K562 (cell line): Measurements from ENCODE around the gene UBE2K. TPM values are rescaled to one million over a fixed set of nuclear protein-coding genes. Genes with fewer than 3 reads are reported as not detected.
"Not testable (repeated sequence)": the region's sequence is repeated elsewhere in the genome, so short reads cannot be mapped to it uniquely, and the experiment has no call there.

ENCODE experiments used
- ATAC-seq: fragments of 200-7000 bp; cut with Tn5 transposase; 3 replicates; pipeline ENCODE4 v1.9.1; 2020; ENCODE audit warnings: moderate library complexity
- BruUV-seq: library from RNA; stranded (reverse); fragments of 400-500 nt; replicated peaks from 2 replicates; lab custom pipeline; 2021; lab: Mats Ljungman, UMichigan
- CTCF ChIA-PET: fragments of 300-600 bp; formaldehyde crosslinking; extraction: SDS; loops from one replicate; lab custom pipeline; 2021; ENCODE audit warnings: low intra/inter-chr PET ratio; lab: Yijun Ruan, JAX
- POLR2A ChIA-PET: fragments of 300-600, 350-650 bp; sonication (Branson Sonifier 250); formaldehyde crosslinking; extraction: SDS; loops from one replicate; lab custom pipeline; 2021; ENCODE audit warnings: antibody characterized with exemption, inconsistent platforms; lab: Yijun Ruan, JAX
- DNase-seq, 4 experiments: peaks; one replicate each; pipeline versions ENCODE4 v3.0.0 to v3.0.0-alpha.2; 2011 to 2018; ENCODE audit warnings: low spot score in 3 of 4, mixed read lengths in 3 of 4; ENCODE audit errors: extremely low read depth in 1 of 4
- FAIRE-seq: peaks from 2 replicates; lab custom pipeline; 2011; peaks lifted over from hg19 to GRCh38; lab: Jason Lieb, UNC
- H2AFZ ChIP-seq: 2 replicates; pipeline ENCODE4 v1.6.0; 2011; ENCODE audit warnings: low read depth, low read length, control low read depth, inconsistent platforms
- H3K27ac ChIP-seq: fragments of 200-600 bp; 3 replicates; pipeline ENCODE4 v1.8.0; 2011; ENCODE audit warnings: low read depth, mild to moderate bottlenecking, control low read depth, inconsistent platforms, low read length, moderate library complexity, mixed read lengths; ENCODE audit errors: extremely low read depth
- H3K27me3 ChIP-seq, 2 experiments: fragments of 300-600 bp in 1 of 2; 2 replicates in 1 of 2; 3 replicates in 1 of 2; pipeline versions ENCODE4 v1.6.0 to v1.8.0; 2011; ENCODE audit warnings: inconsistent platforms in 2 of 2, low read length in 2 of 2, mild to moderate bottlenecking in 1 of 2, mixed read lengths in 1 of 2, moderate library complexity in 1 of 2; ENCODE audit not compliant: control insufficient read depth in 2 of 2, insufficient read depth in 2 of 2
- H3K36me3 ChIP-seq: fragments of 300-600 bp; 3 replicates; pipeline ENCODE4 v1.8.0; 2011; ENCODE audit warnings: mild to moderate bottlenecking, low read length, inconsistent platforms; ENCODE audit not compliant: control insufficient read depth, insufficient read depth
- H3K4me1 ChIP-seq, 2 experiments: fragments of 200-600 bp in 1 of 2; replicated peaks in 1 of 2; 2 replicates in 1 of 2; 3 replicates in 1 of 2; pipeline versions ENCODE4 v1.5.1 to v1.8.0; 2011; ENCODE audit warnings: inconsistent platforms in 2 of 2, low read length in 2 of 2, mild to moderate bottlenecking in 1 of 2, mixed read lengths in 1 of 2, moderate library complexity in 1 of 2; ENCODE audit not compliant: control insufficient read depth in 2 of 2, insufficient read depth in 2 of 2
- H3K4me2 ChIP-seq: 2 replicates; pipeline ENCODE4 v1.6.1; 2011; ENCODE audit warnings: low read length, control low read depth, inconsistent platforms, mixed read lengths; ENCODE audit not compliant: insufficient read depth
- H3K4me3 ChIP-seq: fragments of 200-600 bp; sonication (generic), shearing (Covaris generic); 2 replicates; pipeline ENCODE4 v1.5.1; 2016; ENCODE audit warnings: control low read depth, inconsistent platforms
- H3K79me2 ChIP-seq: fragments of 200-600 bp; 3 replicates; pipeline ENCODE4 v1.8.0; 2011; ENCODE audit warnings: low read length, inconsistent platforms; ENCODE audit not compliant: control insufficient read depth, insufficient read depth
- H3K9ac ChIP-seq, 2 experiments: 2 replicates each; pipeline versions ENCODE4 v1.6.0 to v1.6.1; 2011; ENCODE audit warnings: low read depth in 2 of 2, low read length in 2 of 2, control low read depth in 1 of 2, inconsistent platforms in 1 of 2, mild to moderate bottlenecking in 1 of 2, mixed read lengths in 1 of 2; ENCODE audit not compliant: insufficient read depth in 1 of 2
- H3K9me1 ChIP-seq: one replicate; pipeline ENCODE4 v1.6.0; 2011; ENCODE audit warnings: inconsistent platforms, mild to moderate bottlenecking, low read length, moderate library complexity; ENCODE audit not compliant: control insufficient read depth, insufficient read depth
- H3K9me3 ChIP-seq: replicated peaks from 2 replicates; pipeline ENCODE4 v1.5.1; 2011; ENCODE audit warnings: low read depth, low read length, inconsistent platforms; ENCODE audit not compliant: control insufficient read depth, insufficient read depth
- H4K20me1 ChIP-seq: replicated peaks from 2 replicates; pipeline ENCODE4 v1.6.1; 2011; ENCODE audit warnings: low read length, inconsistent platforms, mixed read lengths; ENCODE audit not compliant: control insufficient read depth, insufficient read depth
- EP300 ChIP-seq: IDR thresholded peaks from 2 replicates; pipeline ENCODE4 v1.6.1; 2012; ENCODE audit warnings: low read length, improper control_type of control experiment
- LCOR ChIP-seq: sonication (generic); formaldehyde crosslinking; IDR thresholded peaks from 2 replicates; pipeline ENCODE4 v1.8.0; 2022; ENCODE audit warnings: mild to moderate bottlenecking, missing genetic modification reagents
- RAD51 ChIP-seq: fragments of 450-650 bp; IDR thresholded peaks from 2 replicates; pipeline ENCODE4 v1.7.1; 2016; ENCODE audit warnings: low read depth, mild to moderate bottlenecking, borderline replicate concordance
- ZNF143 ChIP-seq: sonication (generic); formaldehyde crosslinking; IDR thresholded peaks from 2 replicates; pipeline ENCODE4 v1.9.0; 2022; ENCODE audit warnings: mild to moderate bottlenecking, missing genetic modification reagents
- ZSCAN32 ChIP-seq: fragments of 450-650 bp; formaldehyde crosslinking; IDR thresholded peaks from 2 replicates; pipeline ENCODE4 v1.4.0; 2020; ENCODE audit warnings: mild to moderate bottlenecking, moderate library complexity
- WGBS: fragments of 100-300 bp; shearing (Covaris generic); methylation state at CpG from one replicate; pipeline ENCODE4 v1.1.6; 2016; ENCODE audit warnings: low coverage, mixed read lengths; ENCODE audit not compliant: insufficient coverage; ENCODE audit errors: missing lambda C conversion rate; 5-methylcytosine and 5-hydroxymethylcytosine counted together
- in situ Hi-C: fragments of 300-500 bp; cut with MboI; formaldehyde crosslinking; loops from 4 replicates; pipeline ENCODE4 v1.15.0; 2018; ENCODE audit warnings: inconsistent platforms, mixed read lengths
- intact Hi-C: fragments of 100-400 bp; cut with micrococcal nuclease; formaldehyde crosslinking; loops from 2 replicates; pipeline ENCODE4 v1.14.2; 2022
- polyA plus RNA-seq, 8 experiments: library from polyadenylated mRNA; depleted of rRNA in 4 of 8; stranded (reverse) in 5 of 8; unstranded in 3 of 8; fragments of >200 nt; fragmentation: Nextera tagmentation in 2 of 8; fragmentation: Illumina TruSeq in 1 of 8; extraction: Ambion mirVana in 2 of 8; extraction: Trizol in 1 of 8; gene quantifications; 2 replicates each; pipeline versions ENCODE4 v1.2.1 to v1.2.3, GENCODE V29; 2011 to 2014; ENCODE audit warnings: inconsistent platforms in 1 of 8, missing spikeins in 1 of 8
- total RNA-seq, 7 experiments: library from RNA; depleted of rRNA in 6 of 7; stranded (reverse); fragments of >200 nt in 6 of 7; fragmentation: Illumina TruSeq in 2 of 7; extraction: Trizol in 2 of 7; gene quantifications; 2 replicates each; pipeline versions ENCODE4 v1.2.1 to v1.2.3, GENCODE V29; 2011 to 2021; ENCODE audit warnings: low replicate concordance in 1 of 7
- TF ChIP-seq, protein P1 (sequence below): fragments of 450-650 bp; IDR thresholded peaks from 2 replicates; pipeline ENCODE4 v1.7.0; 2016; ENCODE audit warnings: borderline replicate concordance

The UBE2K gene
- total and polyA plus RNA-seq, 9 of the 15 experiments (the other 6 are each of a cell fraction or from before 2014, with no cell fraction given): 29.8 to 190 (median 62.6) TPM

DNA sequence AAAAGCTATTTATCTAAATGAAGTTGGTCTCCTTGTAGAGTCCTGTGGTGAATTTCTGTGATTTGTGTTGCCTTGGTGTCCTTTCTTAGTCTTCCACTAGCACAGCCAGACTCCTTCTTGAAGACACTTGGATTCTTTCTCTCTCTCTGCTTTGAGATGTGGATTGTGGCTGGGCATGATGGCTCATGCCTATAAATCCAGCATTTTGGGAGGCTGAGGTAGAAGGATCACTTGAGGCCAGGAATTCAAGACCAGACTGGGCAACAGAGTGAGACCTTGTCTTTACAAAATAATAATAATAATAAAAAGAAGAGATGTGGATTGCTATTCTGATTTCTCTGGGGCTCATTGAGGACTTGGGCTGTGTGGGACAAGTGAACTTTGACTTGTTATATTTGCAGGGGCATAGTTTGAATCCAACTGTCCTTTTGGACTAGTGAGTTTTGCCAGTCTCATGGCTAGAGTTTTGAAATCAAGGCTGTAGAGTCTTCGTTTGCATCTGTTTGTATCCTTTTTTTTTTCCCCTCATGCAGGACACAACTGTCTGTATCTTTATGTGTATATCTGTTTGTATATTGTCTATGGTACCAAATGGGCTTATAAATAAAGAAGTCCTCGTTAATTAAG lies 48.2 kb upstream of the UBE2K start (continued):
- TF ChIP-seq, protein P1, sequence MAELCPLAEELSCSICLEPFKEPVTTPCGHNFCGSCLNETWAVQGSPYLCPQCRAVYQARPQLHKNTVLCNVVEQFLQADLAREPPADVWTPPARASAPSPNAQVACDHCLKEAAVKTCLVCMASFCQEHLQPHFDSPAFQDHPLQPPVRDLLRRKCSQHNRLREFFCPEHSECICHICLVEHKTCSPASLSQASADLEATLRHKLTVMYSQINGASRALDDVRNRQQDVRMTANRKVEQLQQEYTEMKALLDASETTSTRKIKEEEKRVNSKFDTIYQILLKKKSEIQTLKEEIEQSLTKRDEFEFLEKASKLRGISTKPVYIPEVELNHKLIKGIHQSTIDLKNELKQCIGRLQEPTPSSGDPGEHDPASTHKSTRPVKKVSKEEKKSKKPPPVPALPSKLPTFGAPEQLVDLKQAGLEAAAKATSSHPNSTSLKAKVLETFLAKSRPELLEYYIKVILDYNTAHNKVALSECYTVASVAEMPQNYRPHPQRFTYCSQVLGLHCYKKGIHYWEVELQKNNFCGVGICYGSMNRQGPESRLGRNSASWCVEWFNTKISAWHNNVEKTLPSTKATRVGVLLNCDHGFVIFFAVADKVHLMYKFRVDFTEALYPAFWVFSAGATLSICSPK: no peak
- no peak for TF ChIP-seq RAD51
- TF ChIP-seq ZNF143 (CRISPR knock-in tag): no peak
- TF ChIP-seq EP300: no peak
- TF ChIP-seq ZSCAN32: no peak
- no peak for TF ChIP-seq LCOR (CRISPR knock-in tag)
- TF ChIP-seq, all 486 proteins: peak for 0

DNA sequence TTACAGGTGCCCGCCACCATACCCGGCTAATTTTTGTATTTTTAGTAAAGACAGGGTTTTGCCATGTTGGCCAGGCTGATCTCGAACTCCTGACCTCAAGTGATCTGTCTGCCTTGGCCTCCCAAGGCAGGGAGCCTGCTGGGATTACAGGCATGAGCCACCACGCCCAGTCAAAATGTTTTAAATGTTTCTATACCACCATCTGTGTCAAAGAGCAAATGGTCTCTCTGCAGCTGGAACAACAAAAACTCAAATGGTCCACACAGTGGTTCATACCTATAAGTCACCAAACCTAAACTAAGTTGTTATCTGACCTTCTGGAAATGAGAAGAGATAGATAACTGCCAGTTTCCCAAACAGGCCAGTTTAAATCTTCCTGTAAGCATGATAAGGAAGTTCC lies 46.4 kb upstream of the UBE2K start:
- H3K4me1 ChIP-seq, BruUV-seq, H3K9ac ChIP-seq, H3K27me3 ChIP-seq, POLR2A ChIA-PET, H3K36me3 ChIP-seq, H3K4me2 ChIP-seq, FAIRE-seq, H2AFZ ChIP-seq, ATAC-seq, H3K9me3 ChIP-seq, intact Hi-C loops, H3K27ac ChIP-seq, H3K79me2 ChIP-seq, H3K9me1 ChIP-seq, DNase-seq, in situ Hi-C loops, CTCF ChIA-PET, H4K20me1 ChIP-seq, H3K4me3 ChIP-seq: not testable (repeated sequence)
- WGBS: 34% methylated on average over 4 of the region's 4 CpGs
